ENCODE results near the gene HOXD3. TPM values are rescaled to one million over a fixed set of nuclear protein-coding genes. Genes with fewer than 3 reads are reported as not detected.

HOXD3 gene
- total RNA-seq, 1 donor from 2014 or later, result 25.4 TPM

DNA sequence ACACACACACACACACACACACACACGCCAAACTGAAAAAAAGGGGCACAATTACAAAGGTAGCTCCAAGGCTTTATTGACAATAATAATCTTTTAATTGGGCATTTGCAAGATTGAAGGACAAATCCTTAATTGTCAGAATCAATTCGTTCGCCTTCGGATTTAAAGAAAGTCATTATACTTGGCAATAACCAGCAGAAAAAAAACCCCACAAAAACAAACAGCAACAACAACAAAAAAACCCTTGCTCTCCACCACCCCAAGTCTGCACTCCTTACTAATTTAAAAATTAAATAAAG lies 29.4 kb upstream of the HOXD3 start:
- Mint-ChIP-seq H3K27me3 (peaks cover 85% of the 10 kb centered on the region), H3K27ac (no peak overlapping the region), H3K4me3 (peak overlapping the region; percentile 86), H3K4me1 (ENCODE audit: unreplicated experiment) (peaks cover 29% of the 10 kb centered on the region), H3K36me3 (no peaks in the 10 kb centered on the region), H3K9me3 (no peaks in the 10 kb centered on the region)
- TF ChIP-seq, protein P1, sequence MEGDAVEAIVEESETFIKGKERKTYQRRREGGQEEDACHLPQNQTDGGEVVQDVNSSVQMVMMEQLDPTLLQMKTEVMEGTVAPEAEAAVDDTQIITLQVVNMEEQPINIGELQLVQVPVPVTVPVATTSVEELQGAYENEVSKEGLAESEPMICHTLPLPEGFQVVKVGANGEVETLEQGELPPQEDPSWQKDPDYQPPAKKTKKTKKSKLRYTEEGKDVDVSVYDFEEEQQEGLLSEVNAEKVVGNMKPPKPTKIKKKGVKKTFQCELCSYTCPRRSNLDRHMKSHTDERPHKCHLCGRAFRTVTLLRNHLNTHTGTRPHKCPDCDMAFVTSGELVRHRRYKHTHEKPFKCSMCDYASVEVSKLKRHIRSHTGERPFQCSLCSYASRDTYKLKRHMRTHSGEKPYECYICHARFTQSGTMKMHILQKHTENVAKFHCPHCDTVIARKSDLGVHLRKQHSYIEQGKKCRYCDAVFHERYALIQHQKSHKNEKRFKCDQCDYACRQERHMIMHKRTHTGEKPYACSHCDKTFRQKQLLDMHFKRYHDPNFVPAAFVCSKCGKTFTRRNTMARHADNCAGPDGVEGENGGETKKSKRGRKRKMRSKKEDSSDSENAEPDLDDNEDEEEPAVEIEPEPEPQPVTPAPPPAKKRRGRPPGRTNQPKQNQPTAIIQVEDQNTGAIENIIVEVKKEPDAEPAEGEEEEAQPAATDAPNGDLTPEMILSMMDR (conservative IDR thresholded peaks at IDR 0.05), result no peak
- no peak for DNase-seq (ENCODE audit: extremely low spot score, unreplicated experiment)

DNA sequence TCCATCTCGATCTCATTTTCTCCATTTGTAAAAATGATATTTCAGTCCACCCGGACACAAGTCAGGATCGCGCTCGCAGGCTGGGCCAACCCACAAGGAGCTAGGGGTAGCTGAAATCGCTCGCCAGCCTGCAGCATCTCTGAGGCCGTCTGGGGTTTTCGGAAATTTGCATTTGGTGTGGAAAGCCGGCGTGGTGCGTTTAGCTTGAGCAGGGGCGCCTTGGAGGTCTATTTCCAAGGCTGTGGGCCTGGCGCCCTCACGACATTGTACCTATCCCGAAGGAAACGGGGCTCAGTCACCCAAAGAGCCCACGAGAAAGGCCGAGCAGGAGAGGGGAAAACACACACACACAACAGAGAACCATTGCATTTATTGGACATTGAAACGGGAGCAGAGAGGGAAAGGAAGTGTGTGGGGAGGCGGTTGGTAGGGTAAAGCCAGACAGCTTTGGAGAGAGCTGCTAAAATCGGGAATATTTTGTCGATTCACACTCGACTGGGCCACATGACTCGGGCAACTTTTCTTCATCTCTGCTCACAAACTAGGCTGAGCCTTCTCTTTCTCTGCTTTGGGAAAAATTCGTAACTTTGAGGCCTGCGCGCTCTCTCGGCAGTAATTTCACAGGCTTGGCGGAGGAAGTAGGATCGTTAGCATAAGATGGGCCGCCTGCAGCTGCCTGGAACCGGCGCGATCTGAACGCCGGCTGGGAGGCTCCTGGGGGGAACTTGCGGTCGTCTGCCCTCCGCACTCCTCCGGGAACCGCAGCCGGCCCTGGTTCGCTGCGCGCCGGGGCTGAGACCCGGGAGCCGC lies 28.7 kb upstream of the HOXD3 start:
- no peaks in the 10 kb centered on the region for H3K9me3 Mint-ChIP-seq
- H3K27ac Mint-ChIP-seq, result peak overlapping the region; percentile 69
- DNase-seq (ENCODE audit: extremely low spot score, unreplicated experiment), result no peak
- H3K4me3 Mint-ChIP-seq, result peak overlapping the region; percentile 86
- H3K4me1 Mint-ChIP-seq (ENCODE audit: unreplicated experiment), result peaks cover 32% of the 10 kb centered on the region
- H3K27me3 Mint-ChIP-seq, result peaks cover 89% of the 10 kb centered on the region
- H3K36me3 Mint-ChIP-seq, result no peaks in the 10 kb centered on the region
- TF ChIP-seq, protein P1 (conservative IDR thresholded peaks at IDR 0.05), result no peak

DNA sequence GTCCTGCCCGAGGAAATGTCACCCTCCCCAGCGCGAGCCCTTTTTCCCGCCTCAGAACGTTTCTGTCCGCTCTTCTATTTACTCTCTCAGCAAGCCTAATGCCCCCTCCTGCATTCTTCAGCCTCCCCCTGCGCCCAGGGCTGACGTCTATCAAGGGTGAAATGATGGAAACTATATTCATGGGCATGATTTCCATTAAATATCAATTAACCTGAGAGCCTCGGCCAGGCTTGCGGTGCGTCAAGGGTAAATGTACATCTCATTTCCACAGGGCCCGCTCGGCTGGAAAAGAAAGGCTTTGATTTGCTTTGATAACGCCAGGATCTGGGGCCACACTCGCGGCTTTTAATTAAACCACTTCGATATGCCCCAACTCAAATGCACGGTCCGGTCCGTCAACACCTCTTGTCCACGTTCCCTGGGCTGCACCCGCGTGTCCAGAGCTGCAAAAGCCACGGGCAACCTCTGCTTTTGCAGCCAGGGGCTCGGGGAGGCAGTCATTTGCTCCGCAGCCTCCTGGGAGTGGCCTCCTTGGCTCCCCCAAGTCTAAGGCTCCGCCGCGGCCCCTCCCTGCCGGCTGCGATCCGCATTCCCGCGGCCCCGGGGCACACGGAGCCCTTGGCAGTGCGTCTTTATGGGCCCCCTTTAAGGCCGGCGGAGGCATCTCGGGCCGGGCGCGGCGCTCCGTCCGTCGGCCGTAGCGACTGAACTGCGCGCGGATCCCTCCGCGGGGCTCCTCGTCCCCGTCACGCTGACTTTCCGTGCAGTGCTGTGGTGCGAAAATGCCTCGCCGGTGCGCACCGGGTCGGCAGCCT lies 27.9 kb upstream of the HOXD3 start, which contains the start of gene HOXD8:
Gene HOXD8, plus strand, starts transcription at position 724 of the 815 bp plus-strand sequence. CDS start 662 bp downstream, outside the sequence.
- no peaks in the 10 kb centered on the region for H3K36me3 Mint-ChIP-seq
- peaks cover 26% of the 10 kb centered on the region for H3K4me1 Mint-ChIP-seq (ENCODE audit: unreplicated experiment)
- peak; percentile 81 for DNase-seq (ENCODE audit: extremely low spot score, unreplicated experiment)
- TF ChIP-seq, protein P1 (conservative IDR thresholded peaks at IDR 0.05), result no peak
- no peaks in the 10 kb centered on the region for H3K9me3 Mint-ChIP-seq
- peaks cover 89% of the 10 kb centered on the region for H3K27me3 Mint-ChIP-seq
- peak within 1 kb of the TSS; percentile 89 for H3K4me3 Mint-ChIP-seq
- H3K27ac Mint-ChIP-seq, result peak within 1 kb of the TSS; percentile 69

DNA sequence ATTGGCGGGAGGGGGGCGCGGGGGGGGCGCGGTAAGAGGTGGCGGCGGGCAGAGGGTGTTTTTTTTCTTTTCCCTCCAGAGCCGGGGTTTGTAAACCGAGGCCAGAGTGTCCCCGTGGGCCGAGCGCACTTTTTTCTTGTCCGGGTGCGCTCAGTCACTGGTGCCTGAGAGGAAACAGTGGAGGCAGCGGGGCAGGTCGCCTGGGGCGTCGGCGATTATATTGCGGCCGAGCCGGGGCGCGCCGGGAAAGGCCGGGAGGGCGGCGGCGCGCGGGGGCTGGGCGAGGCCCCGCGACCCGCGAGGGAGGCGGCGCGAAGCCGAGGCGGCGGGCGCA lies 27.3 kb upstream of the HOXD3 start:
- Mint-ChIP-seq H3K4me3 (peak overlapping the region; percentile 77), H3K9me3 (no peaks in the 10 kb centered on the region), H3K36me3 (no peaks in the 10 kb centered on the region), H3K27ac (no peak overlapping the region), H3K27me3 (peaks cover 89% of the 10 kb centered on the region), H3K4me1 (ENCODE audit: unreplicated experiment) (peaks cover 26% of the 10 kb centered on the region)
- DNase-seq (ENCODE audit: extremely low spot score, unreplicated experiment), result no peak
- TF ChIP-seq, protein P1 (conservative IDR thresholded peaks at IDR 0.05), result no peak

DNA sequence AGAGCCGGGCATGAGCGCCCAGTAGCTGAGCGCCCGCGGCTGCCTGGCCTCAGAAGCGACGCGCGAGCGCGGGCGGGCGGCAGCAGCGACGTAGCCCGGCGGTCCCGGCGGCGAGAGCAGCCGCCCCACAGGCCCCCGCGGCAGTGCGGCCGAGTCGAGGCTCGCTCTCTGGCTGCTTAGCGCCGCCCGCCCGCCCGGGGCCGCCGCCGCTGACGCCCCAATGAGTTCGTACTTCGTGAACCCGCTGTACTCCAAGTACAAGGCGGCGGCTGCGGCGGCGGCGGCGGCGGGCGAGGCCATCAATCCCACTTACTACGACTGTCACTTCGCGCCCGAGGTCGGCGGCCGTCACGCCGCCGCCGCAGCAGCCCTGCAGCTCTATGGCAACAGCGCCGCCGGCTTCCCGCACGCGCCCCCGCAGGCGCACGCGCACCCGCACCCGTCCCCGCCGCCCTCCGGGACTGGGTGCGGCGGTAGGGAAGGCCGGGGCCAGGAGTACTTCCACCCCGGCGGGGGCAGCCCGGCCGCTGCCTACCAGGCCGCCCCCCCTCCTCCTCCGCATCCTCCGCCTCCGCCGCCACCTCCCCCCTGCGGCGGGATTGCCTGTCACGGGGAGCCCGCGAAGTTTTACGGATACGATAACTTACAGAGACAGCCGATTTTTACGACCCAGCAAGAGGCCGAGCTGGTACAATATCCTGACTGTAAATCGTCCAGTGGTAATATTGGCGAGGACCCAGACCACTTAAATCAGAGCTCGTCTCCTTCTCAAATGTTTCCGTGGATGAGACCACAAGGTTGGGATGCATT lies 26.8 kb upstream of the HOXD3 start:
- peak; percentile 77 for DNase-seq (ENCODE audit: extremely low spot score, unreplicated experiment)
- H3K36me3 Mint-ChIP-seq, result no peaks in the 10 kb centered on the region
- H3K27ac Mint-ChIP-seq, result peak overlapping the region; percentile 35
- TF ChIP-seq, protein P1 (conservative IDR thresholded peaks at IDR 0.05), result no peak
- H3K27me3 Mint-ChIP-seq, result peaks cover 89% of the 10 kb centered on the region
- peaks cover 31% of the 10 kb centered on the region for H3K4me1 Mint-ChIP-seq (ENCODE audit: unreplicated experiment)
- H3K9me3 Mint-ChIP-seq, result no peaks in the 10 kb centered on the region
- H3K4me3 Mint-ChIP-seq, result peak overlapping the region; percentile 89
